ENCODE data around the gene ZNF385B.

- TF ChIP-seq ARID4B (CRISPR knock-in tag; IDR thresholded peaks at IDR 0.05; ENCODE audit: borderline replicate concordance) = no peak
- TF ChIP-seq TCF7 (CRISPR knock-in tag; IDR thresholded peaks at IDR 0.05; ENCODE audit: low read depth) = no peak
- TF ChIP-seq AFF4 (CRISPR knock-in tag; IDR thresholded peaks at IDR 0.05; ENCODE audit: borderline replicate concordance) = no peak
- TF ChIP-seq CDX4 (CRISPR knock-in tag; IDR thresholded peaks at IDR 0.05; ENCODE audit: borderline replicate concordance) = no peak
- TF ChIP-seq ATF3 (CRISPR knock-in tag; conservative IDR thresholded peaks at IDR 0.05) = no peak
- TF ChIP-seq CTCF (IDR thresholded peaks at IDR 0.05) = no peak
These were observed 31.2 kb downstream of the ZNF385B start for GRCh38 chr2:179830043-179830787.
